Measurements from ENCODE around the gene SLC5A12. TPM values are rescaled to one million over a fixed set of nuclear protein-coding genes. Genes with fewer than 3 reads are reported as not detected.

The SLC5A12 gene
- total and polyA plus RNA-seq, 2 of the 4 experiments (the other 2 are of a cell fraction): not detected

DNA sequence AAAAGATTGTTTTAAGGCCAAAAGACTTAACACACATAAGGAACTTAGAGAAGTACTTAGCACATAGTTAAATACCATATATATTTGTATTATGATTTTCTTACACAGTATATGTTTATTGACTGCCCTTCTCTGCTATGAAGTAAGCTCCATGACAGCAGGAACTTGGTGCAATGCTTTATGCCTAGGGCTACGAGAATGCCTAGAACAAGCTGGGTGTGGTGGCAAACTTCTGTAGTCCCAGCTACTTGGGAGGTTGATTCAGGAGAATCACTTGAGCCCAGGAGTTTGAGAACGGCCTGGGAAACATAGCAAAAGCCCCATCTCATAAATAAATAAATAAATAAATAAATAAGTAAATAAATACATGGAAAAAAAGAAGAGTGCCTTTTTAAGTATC is 1.9 kb downstream of the SLC5A12 start:
- Histone ChIP-seq H3K9ac (ENCODE audit: low read depth, low read length) (no peak overlapping the region), H3K79me1 (ENCODE audit: low read depth in 1 of 2, low read length in 2 of 2) (no peaks in the 10 kb centered on the region), H4K20me1 (ENCODE audit: insufficient read depth, low read length) (no peaks in the 10 kb centered on the region), H3K4me3 (ENCODE audit: insufficient read depth, low read depth, low read length) (no peak overlapping the region), H3K9me1 (ENCODE audit: insufficient read depth, low read length) (no peaks in the 10 kb centered on the region), H4K91ac (ENCODE audit: insufficient read depth, low read depth, low read length) (no peak overlapping the region), H2AK9ac (replicated peaks; ENCODE audit: low read depth, low read length, poor library complexity) (no peak overlapping the region), H3K9me3 (ENCODE audit: control insufficient read depth, insufficient read depth, low read length) (no peaks in the 10 kb centered on the region), H3K4me1 (ENCODE audit: control insufficient read depth, insufficient read depth, low read length) (no peaks in the 10 kb centered on the region), H4K5ac (ENCODE audit: low read depth, low read length) (no peak overlapping the region), H2BK20ac (ENCODE audit: low read depth, low read length) (no peak overlapping the region), H4K8ac (ENCODE audit: low read depth in 2 of 2, low read length in 2 of 2) (no peak overlapping the region), H3K4ac (ENCODE audit: low read depth, low read length) (no peak overlapping the region), H3K18ac (ENCODE audit: low read depth, low read length) (no peak overlapping the region), H2BK5ac (ENCODE audit: low read depth, low read length, poor library complexity, severe bottlenecking) (no peak overlapping the region), H2BK15ac (ENCODE audit: low read depth, low read length) (no peak overlapping the region), H3K4me2 (ENCODE audit: low read depth, low read length) (no peak overlapping the region), H3K14ac (replicated peaks; ENCODE audit: low read depth, low read length) (no peak overlapping the region), H2AFZ (replicated peaks; ENCODE audit: low read length, poor library complexity) (no peak overlapping the region), H2BK120ac (ENCODE audit: low read depth, low read length) (no peak overlapping the region), H3K27me3 (ENCODE audit: control insufficient read depth, insufficient read depth, low read length) (no peaks in the 10 kb centered on the region), H3K56ac (ENCODE audit: extremely low read depth, insufficient read depth, low read length) (no peak overlapping the region), H3K27ac (ENCODE audit: insufficient read depth, low read length) (no peak overlapping the region), H3K23ac (ENCODE audit: low read depth, low read length) (no peak overlapping the region), H2AK5ac (ENCODE audit: low read depth, low read length) (no peak overlapping the region), H3K36me3 (ENCODE audit: control insufficient read depth, insufficient read depth, low read length) (no peaks in the 10 kb centered on the region)
- POLR2A ChIA-PET (ENCODE audit: unreplicated experiment): no interaction called here
- DNase-seq: no peak
- in situ Hi-C loops (cut with MboI; ENCODE audit: low sequenced_read_pairs) (no loop called here), intact Hi-C loops (cut with micrococcal nuclease) (no loop called here), dilution Hi-C loops (cut with HindIII; ENCODE audit: low sequenced_read_pairs, unreplicated experiment) (no loop called here)
- TF ChIP-seq MAZ (IDR thresholded peaks at IDR 0.05; ENCODE audit: borderline replicate concordance, low read depth, low read length) (no peak), BHLHE40 (IDR thresholded peaks at IDR 0.05; ENCODE audit: low read depth, low read length) (no peak), POLR2A (IDR thresholded peaks at IDR 0.05; ENCODE audit: low read depth, low read length) (no peak), RCOR1 (IDR thresholded peaks at IDR 0.05; ENCODE audit: insufficient replicate concordance, low read length) (no peak), CEBPB (IDR thresholded peaks at IDR 0.05; ENCODE audit: low read depth, low read length) (no peak), ELK1 (IDR thresholded peaks at IDR 0.05; ENCODE audit: borderline replicate concordance, low read depth, low read length) (no peak), USF2 (IDR thresholded peaks at IDR 0.05; ENCODE audit: low read depth, low read length) (no peak), NFE2L2 (IDR thresholded peaks at IDR 0.05; ENCODE audit: low read depth, low read length) (no peak), SMC3 (IDR thresholded peaks at IDR 0.05; ENCODE audit: low read depth, low read length) (no peak), MAFK (IDR thresholded peaks at IDR 0.05; ENCODE audit: low read depth, low read length) (no peak), CHD1 (IDR thresholded peaks at IDR 0.05; ENCODE audit: low read depth, low read length) (no peak), RFX5 (IDR thresholded peaks at IDR 0.05; ENCODE audit: low read depth, low read length) (no peak), RAD21 (IDR thresholded peaks at IDR 0.05; ENCODE audit: low read length) (no peak)
- no peak for ATAC-seq (ENCODE audit: low read depth)
- no CpG with 5 or more reads among the region's 2 CpGs for WGBS, 2 experiments (ENCODE audit: extremely low coverage in 2 of 2, insufficient read length in 1 of 2)
- BruUV-seq (replicated peaks): no TSS peak
- CTCF ChIA-PET: no interaction called here

Measured in IMR-90 (cell line).